NCI-H2081 (cell line): ENCODE data around the gene KRT80.

ENCODE experiments used
- DNase-seq, 2 experiments: peaks; one replicate each; lab custom pipeline; 2025; lab: John Stamatoyannopoulos, UW

KRT80 gene

DNA sequence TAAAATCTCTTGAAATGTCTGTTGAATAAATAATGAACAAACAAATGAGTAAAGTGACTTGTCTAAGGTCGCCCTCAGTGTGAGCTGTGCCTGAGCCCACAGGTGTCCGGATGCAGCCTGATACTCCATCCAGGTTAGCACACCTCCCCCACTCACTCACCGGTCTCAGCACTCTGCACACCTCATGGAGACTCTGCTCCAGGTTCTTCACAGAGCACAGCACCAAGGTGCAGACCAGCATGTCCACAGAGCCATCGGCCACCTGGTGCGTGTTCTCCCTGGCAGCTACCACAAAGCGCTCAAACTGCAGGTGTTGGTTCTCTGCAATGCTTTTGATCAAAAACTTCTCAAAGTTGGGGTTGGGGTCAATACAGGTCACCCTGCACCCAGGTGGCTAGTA lies 37.1 kb upstream of the KRT80 start:
- DNase-seq: no peak

GRCh38 chr12:52228366-52228765 lies 36.6 kb upstream of the KRT80 start:
- DNase-seq: no peak

DNA sequence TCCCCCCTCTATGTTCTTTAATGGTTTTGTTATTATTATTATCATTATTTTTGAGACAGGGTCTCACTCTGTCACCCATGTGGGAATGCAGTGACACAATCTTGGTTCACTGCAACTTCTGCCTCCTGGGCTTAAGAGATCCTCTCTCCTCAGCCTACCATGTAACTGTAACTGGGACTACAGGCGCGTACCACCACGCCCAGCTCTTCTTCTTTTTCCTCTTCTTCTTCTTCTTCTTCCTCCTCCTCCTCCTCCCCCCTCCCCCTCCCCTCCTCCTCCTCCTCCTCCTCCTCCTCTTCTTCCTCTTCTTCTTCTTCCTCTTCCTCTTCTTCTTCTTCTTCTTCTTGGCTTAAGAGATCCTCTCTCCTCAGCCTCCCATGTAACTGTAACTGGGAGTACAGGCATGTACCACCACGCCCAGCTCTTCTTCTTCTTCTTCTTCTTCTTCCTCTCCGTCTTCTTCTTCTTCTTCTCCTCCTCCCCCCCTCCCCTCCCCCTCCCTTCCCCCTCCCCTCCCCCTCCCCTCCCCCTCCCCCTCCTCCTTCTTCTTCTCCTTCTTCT lies 35.9 kb upstream of the KRT80 start:
- DNase-seq: no peak

- DNase-seq: no peak
Observed at GRCh38 chr12:52226446-52226845, 34.6 kb upstream of the KRT80 start.

GRCh38 chr12:52225752-52226151 lies 33.9 kb upstream of the KRT80 start:
- DNase-seq: no peak

GRCh38 chr12:52224151-52224550 lies 32.3 kb upstream of the KRT80 start:
- DNase-seq: no peak

DNA sequence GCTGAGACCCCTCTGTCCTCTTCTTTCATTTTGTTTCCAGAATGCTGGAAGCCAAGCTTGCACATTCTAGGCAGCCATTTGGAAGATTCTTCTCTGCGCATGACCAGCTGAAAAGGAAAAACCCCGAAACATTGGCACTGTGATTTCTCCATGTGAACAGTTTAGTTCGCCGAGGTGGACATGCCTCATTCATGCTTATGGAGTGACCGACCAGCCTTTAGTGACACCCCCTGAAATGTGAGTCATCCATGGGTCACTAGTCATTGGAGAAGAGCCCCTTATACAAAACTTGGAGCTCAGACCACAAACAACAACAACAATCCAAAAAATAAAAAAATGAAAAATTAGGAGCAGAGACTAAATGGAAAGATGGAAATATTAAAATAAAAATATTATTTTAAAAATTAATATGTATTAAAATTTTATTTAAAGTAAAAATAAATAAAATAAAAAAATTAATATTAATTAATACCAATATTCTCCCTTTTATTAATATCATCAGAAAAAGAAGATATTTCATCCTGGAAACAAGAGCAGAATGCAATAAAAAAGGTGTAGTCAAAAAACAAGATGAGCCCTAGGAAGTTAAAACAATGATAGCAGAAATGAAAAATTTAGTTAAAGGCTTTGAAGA lies 31.7 kb upstream of the KRT80 start:
- DNase-seq: no peak

DNA sequence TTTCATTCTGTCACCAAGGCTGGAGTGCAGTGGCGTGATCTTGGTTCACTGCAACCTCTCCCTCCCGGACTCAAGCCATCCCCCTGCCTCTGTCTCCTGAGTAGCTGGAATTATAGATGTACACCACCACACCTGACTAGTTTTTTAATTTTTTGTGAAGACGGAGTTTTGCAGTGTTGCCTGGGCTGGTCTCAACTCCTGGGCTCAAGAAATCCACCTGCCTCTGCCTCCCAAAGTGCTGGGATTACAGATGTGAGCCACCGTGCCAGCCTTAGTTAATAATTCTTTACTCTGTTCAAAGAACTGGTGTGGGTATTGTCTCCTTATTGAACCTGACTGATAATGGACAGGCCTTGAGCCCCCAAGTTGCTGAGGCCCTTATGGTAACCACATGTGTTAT lies 30.9 kb upstream of the KRT80 start:
- no peak for DNase-seq

- DNase-seq: peak; percentile 33 to 48
Observed at GRCh38 chr12:52221912-52222457, 30.2 kb upstream of the KRT80 start.

DNA sequence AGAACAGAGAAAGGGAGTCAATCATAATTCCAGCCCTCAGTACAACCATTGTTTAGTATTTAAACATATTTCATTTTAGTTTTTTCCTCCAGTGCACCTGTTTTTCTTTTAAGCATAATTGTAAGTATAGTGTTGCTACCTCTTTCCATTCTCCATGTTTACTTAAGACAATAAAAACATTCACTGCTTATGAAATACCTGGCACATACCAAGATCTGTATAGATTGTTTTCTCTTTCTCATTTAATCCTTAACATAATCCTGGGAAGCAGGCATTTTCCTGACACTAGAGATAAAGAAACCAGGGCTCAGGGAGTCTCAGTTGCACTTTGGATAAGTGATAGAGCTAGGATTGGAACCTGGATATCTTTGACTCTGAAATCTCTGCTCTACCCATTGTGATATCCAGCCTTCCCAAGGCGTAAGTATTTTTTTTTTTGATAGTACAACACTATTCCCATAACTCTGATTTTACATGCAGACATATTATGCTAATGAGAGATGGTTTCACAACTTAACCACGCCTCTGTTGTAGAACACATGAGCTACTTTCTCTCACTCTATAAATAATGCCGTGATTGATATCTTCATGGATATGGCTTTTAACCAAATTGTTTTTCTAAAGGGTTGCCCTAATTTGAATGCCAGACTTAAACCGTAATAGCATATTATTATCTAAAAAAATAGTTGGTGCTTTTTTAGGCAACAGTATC lies 29.4 kb upstream of the KRT80 start:
- DNase-seq: no peak

DNA sequence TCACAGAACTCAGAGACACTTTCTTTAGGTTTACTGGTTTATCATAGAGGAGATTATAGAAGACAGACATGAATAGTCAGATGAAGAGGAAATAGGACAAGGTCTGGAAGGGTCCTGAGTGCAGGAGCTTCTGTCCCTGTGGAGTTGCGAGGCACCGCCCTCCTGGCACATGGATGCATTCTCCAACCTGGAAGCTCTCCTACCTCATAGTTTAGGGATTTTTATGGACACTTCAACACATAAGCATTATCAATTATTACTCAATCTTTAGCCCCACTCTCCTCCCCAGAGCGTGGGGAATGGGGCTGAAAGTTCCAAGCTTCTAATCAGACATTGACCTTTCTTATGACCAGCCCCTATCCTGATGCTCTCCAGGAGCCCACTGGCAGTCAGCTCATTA lies 28.7 kb upstream of the KRT80 start:
- no peak for DNase-seq

DNA sequence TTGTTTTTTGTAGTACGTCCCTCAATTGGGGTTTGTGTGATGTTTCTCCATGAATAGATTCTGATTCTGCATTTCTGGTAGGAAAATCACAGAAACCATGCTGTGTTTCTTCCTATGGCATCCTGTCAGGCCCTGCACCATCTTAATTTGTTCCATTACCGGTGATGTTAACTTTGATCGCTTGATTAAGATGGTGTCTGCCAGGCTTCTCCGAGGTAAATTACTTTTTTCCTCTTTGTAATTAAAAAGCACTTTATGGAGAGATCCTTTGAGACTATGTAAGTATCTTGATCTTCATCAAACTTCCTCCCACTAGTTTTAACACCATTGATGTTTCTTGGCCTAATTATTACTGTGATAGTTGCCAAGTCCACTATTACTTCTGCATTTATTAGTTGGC lies 26.2 kb upstream of the KRT80 start:
- DNase-seq: no peak

- peak in 1 of 2 experiments; percentile 33 for DNase-seq
Observed at GRCh38 chr12:52217223-52217622, 25.4 kb upstream of the KRT80 start.

GRCh38 chr12:52216807-52217206 lies 25.0 kb upstream of the KRT80 start:
- peak in 1 of 2 experiments; percentile 22 for DNase-seq

DNA sequence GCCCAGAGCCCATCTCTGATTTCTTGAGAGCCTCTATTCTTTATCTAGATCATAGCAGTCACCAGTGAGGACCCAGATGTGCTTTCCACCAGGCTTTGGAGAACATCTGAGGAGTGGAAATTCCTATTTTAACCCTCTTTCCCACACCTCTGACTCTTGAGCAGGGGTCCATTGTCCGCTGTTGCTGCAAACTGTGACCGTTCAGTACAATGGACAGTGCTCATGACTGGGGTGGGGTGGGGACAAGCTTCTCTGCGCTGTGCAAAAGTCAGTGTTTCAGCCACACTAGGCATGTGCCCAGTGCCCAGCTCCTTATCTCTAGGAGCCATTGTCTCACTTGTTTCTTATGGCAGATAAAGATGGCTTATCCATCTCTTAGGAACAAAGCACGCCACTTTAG lies 24.3 kb upstream of the KRT80 start:
- DNase-seq: no peak

- no peak for DNase-seq
Observed at GRCh38 chr12:52215587-52216031, 23.8 kb upstream of the KRT80 start.

GRCh38 chr12:52214421-52214802 lies 22.6 kb upstream of the KRT80 start:
- no peak for DNase-seq

- DNase-seq: peak; percentile 72 to 73
Observed at GRCh38 chr12:52213564-52214420, 22.0 kb upstream of the KRT80 start.

GRCh38 chr12:52212701-52213563 lies 21.1 kb upstream of the KRT80 start:
- DNase-seq: peak in 1 of 2 experiments; percentile 17

GRCh38 chr12:52211716-52212585 lies 20.1 kb upstream of the KRT80 start:
- DNase-seq: no peak
